Right lobe of liver (tissue), 4 donors: ENCODE measurements around the gene CSNK1G2.

Experiments used
- POLR2A ChIP-seq: fragments of 450-650 bp; IDR thresholded peaks from one replicate; pipeline ENCODE4 v1.6.1; 2017; ENCODE audit warnings: antibody characterized with exemption, mild to moderate bottlenecking
- TF ChIP-seq, protein P1 (sequence below), 4 donors: fragments of 200-600 bp in 3 of 4; fragments of 450-650 bp in 1 of 4; IDR thresholded peaks; one replicate each; pipeline versions ENCODE4 v1.5.1 to v1.8.0; 2016 to 2022; ENCODE audit warnings: antibody characterized with exemption in 4 of 4, mild to moderate bottlenecking in 2 of 4
- donor health status: DM: no; HTN: no; CAD: no.
- donor health status: DM: no; HTN: no; CAD: no.
- donor health status: DM: no; HTN: yes; CAD: no.

DNA sequence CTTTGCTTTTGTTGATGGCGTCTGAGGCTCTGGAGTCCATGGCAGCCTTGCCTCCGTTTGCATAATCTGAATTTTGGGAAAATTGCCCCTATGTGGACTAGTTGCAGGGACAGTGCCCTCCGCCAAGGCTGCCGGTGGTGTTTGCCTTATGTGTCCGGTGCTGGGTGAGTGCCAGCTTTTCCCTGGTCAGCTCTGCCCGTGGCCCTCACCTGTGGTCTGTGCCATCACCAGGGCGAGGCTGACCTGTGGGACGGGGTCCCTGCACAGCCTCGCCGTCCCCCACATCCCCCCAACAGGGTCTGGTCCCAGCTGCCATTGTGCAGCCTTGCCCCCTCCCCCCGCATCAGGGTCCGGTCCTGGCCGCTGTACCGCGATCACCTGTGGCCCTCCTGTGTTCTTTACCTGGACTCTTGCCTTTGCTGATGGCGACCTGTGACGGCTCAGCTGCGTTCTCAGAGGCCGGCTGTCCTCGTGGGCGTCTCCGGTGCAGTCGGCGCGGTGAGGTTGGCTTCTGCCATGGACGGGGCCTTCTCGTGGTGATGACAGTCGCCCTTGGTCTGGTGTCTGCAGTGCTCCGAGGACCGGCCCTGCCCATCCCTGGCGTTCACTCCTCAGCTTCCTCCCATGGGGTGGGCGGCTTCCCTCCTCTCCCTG is 12.6 kb downstream of the CSNK1G2 start:
- TF ChIP-seq, protein P1, sequence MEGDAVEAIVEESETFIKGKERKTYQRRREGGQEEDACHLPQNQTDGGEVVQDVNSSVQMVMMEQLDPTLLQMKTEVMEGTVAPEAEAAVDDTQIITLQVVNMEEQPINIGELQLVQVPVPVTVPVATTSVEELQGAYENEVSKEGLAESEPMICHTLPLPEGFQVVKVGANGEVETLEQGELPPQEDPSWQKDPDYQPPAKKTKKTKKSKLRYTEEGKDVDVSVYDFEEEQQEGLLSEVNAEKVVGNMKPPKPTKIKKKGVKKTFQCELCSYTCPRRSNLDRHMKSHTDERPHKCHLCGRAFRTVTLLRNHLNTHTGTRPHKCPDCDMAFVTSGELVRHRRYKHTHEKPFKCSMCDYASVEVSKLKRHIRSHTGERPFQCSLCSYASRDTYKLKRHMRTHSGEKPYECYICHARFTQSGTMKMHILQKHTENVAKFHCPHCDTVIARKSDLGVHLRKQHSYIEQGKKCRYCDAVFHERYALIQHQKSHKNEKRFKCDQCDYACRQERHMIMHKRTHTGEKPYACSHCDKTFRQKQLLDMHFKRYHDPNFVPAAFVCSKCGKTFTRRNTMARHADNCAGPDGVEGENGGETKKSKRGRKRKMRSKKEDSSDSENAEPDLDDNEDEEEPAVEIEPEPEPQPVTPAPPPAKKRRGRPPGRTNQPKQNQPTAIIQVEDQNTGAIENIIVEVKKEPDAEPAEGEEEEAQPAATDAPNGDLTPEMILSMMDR (IDR thresholded peaks at IDR 0.05) = no peak
- no peak for TF ChIP-seq POLR2A
